CD4-positive, alpha-beta T cell treated with Interferon gamma for 1 hour (primary cell): Measurements from ENCODE around the gene TIMMDC1.
A peak's percentile ranks its signal among the peaks of the same experiment; 100 is the strongest.

ENCODE experiments used
- DNase-seq: peaks from one replicate; pipeline ENCODE4 v3.0.0-alpha.2; 2020

Gene TIMMDC1, protein sequence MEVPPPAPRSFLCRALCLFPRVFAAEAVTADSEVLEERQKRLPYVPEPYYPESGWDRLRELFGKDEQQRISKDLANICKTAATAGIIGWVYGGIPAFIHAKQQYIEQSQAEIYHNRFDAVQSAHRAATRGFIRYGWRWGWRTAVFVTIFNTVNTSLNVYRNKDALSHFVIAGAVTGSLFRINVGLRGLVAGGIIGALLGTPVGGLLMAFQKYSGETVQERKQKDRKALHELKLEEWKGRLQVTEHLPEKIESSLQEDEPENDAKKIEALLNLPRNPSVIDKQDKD

GRCh38 chr3:119498186-119499011 lies at the start of gene TIMMDC1:
Gene TIMMDC1 (plus strand): TSS chr3:119498547. CDS start chr3:119498734, 187 bp downstream.
- peak; percentile 97 for DNase-seq

GRCh38 chr3:119453822-119454221 lies 44.5 kb upstream of the TIMMDC1 start:
- no peak for DNase-seq

- no peak for DNase-seq
Observed at GRCh38 chr3:119456469-119456868, 41.9 kb upstream of the TIMMDC1 start.

DNA sequence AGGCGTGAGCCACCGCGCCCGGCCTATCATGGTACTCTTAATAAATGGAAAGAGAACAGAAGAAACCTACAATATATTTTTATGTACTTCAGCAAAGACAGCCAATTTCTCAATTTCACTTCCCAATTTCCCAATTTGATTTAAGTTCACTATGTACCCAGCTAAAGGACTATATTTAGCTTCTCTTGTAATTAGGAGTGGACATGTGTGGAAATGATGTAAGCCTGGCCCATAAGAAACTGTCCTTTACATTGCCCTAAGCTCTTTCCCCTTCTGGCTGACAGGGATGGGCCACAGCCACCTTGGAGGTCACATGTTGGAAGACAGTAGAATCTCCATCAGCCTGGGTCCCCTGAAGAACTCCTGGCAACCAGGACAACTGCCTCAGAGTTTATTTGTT lies 41.1 kb upstream of the TIMMDC1 start:
- DNase-seq, result no peak

- DNase-seq, result peak; percentile 99
Observed at GRCh38 chr3:119463171-119464169, 34.9 kb upstream of the TIMMDC1 start, which contains the start of gene TMEM39A. Gene TMEM39A (minus strand): TSS chr3:119463615. CDS start chr3:119462074, 1,541 bp downstream.

GRCh38 chr3:119468041-119468440 lies 30.3 kb upstream of the TIMMDC1 start:
- DNase-seq, result no peak

DNA sequence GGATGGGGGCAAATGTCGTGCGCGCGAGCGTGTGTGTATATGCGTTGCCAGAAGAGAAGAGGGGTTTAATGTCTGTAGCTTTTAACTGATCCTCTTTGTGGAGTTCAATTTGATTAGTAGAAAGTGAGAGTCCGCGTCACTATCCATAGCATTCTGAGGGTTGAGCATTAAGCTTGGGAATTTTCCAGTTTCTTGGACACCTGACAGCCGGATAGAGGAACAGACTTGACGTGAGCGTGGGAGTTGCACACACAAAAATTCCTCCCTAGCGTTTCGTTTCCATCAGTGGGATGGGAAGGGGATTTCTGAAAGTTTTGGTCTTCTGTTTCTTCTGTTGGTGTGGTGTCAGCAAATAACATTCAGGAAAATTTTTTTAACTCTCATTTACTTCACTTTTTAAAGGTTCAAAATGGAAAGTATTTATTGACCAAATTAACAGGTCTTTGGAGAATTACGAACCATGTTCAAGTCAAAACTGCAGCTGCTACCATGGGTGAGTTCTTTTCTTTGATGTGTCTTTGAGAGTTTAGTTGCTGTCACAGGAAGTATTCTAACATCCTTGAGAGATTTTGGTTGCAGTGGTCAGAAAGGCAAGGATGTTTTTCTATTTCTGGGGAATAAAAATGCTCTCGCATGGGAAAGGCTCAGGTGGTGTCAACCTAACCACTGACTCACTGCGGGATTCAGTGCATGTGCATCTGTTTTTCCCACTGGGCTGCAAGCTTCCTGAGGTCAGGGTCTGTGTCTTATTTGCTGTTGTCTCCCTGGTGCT lies 28.7 kb upstream of the TIMMDC1 start:
- no peak for DNase-seq

GRCh38 chr3:119470866-119471265 lies 27.5 kb upstream of the TIMMDC1 start:
- DNase-seq, result no peak

- no peak for DNase-seq
Observed at GRCh38 chr3:119481079-119481478, 17.3 kb upstream of the TIMMDC1 start.

DNA sequence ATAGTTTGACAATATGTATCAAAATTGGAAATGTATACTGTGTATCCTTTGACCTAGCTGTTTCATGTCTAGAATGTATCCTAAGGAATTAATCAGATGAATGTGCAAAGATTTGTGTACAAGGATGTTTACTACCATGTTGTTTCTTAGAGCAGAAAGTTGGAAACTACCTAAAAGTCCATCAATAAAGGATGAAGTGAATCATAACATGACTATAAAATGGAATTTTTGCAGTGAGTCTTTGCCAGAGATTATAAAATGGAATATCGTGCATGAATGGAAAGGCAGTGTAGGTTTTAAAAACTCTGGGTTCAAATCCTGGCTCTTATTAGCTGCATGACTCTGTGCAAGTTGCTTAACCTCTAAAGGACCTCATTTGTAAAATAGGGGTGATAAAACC lies 15.2 kb upstream of the TIMMDC1 start:
- DNase-seq, result no peak

- no peak for DNase-seq
Observed at GRCh38 chr3:119485563-119485962, 12.8 kb upstream of the TIMMDC1 start.

DNA sequence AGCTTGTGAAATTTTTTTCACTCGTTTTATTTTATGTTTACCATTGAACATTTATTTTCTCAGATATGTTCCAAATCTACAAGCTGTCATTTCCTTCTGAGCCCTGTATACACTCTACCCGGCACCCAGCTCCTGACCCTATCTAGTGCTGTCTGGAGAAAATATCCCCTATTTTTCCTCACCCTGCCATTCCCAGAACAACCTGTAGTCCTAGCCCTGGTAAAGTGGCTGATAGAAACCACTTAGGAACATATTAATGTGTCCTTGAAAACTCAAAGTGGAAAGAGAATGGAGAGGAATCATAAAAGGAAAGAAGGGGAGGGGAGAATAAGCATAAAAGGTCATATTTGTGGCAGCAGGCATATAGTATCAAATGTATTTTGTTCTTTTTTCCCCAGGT lies 8.2 kb upstream of the TIMMDC1 start:
- DNase-seq, result no peak

- DNase-seq, result no peak
Observed at GRCh38 chr3:119492128-119492527, 6.2 kb upstream of the TIMMDC1 start.

GRCh38 chr3:119492810-119493209 lies 5.5 kb upstream of the TIMMDC1 start:
- no peak for DNase-seq

DNA sequence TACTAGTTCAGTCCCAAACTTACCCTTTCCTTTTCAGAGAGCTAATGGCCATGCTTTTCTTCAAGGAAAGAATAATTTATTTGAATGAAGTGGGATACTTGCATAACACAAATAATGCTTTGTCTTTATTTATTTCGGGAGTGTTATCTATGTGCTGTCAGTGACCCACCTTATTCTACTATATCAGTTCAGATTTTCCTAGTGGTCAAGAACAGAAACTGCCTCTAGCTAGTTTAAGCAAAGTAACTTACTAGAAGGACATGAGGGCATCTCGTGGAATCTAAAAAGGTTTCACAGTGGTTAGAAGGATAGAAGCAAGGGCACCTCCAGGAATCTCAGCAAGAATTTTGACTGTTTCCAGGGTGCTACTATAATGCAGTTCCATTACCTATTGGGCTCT lies 3.8 kb upstream of the TIMMDC1 start:
- DNase-seq, result no peak

- no peak for DNase-seq
Observed at GRCh38 chr3:119497820-119498185, 544 bp upstream of the TIMMDC1 start.

DNA sequence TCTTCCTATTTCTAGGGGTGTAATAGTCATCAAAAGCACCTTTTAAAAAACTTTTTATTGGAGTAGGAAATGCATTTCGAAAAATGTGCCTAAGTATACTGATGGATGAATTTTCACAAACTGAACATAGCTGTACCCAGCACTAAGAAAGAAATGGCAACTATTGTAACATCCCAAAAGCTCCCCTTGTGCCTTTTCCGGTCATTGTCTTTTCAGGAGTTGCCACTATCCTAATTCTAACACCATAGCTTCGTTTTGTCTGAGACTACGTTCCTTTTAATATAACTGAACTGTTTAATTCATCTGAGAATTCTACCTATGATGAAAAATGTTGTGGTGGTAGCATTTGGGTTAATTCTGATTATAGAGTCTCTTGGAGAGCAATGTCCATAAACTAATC lies 1.9 kb downstream of the TIMMDC1 start:
- DNase-seq, result no peak

DNA sequence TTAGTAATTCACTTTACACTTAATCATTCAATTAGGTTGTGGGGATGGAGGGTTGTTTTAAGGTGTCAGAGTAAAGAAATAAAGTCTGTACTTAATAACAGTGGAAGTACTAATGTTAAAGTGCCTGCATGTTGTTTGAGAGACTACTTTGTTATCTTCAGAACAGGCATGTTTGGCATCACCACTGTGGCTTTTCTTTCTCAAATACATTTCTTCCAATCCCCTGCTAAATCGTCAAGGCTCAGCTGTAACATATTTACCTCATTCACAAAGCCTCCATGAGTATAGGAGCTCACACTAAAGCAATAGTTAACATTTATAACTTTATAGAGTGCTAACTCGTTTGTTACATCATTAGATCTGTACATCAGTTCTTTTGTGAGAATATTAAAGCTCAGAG lies 2.6 kb downstream of the TIMMDC1 start:
- no peak for DNase-seq

- no peak for DNase-seq
Observed at GRCh38 chr3:119506631-119507030, 8.3 kb downstream of the TIMMDC1 start.

DNA sequence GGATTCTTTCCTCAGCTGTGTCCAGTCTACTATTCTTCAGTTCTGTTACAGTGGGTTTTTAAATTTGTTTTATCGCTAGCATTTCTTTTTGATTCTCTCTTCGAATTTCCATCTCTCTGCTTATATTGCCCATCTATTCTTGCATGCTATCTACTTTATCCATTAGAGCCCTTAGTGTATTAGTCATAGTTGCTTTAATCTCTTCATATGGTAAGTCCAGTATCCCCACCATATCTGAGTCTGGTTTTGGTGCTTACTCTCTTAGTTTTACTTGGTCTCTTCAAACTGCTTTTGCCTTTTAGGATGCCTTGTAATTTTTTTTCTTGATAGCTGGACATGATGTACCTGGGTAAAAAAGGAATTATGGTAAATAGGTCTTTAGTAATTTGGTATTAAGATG lies 9.1 kb downstream of the TIMMDC1 start:
- DNase-seq, result no peak

DNA sequence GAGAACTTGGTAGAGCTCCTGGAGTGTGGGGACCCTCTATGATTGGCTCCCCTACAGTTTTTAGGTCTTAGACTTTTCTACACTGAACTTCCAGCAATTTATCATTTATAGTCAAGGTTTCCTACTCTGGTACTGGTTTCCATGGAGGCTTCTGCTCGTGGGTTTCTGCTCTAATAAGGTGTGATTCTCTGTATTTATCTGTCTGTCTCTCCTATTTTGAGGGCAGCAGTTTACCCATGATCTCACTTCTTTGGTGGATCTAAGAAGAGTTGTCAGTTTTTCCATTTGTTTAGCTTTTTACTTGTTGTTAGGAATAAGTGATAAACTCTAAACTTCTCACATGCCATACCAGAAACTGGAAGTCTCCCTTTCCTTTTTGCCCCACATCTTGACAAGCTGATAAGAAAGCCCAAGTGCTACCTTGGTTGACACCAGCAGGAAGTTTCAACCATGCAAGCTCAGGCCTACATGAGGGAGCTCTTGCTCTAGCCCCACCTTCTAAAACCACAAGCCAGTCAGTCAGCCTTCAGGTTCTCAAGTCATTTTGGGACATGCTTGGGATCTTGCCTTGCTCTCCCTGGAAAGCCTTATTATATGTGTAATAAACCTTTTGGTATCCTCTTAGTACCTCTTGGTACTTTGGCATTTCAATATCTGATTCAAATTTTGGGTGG lies 10.0 kb downstream of the TIMMDC1 start:
- no peak for DNase-seq

DNA sequence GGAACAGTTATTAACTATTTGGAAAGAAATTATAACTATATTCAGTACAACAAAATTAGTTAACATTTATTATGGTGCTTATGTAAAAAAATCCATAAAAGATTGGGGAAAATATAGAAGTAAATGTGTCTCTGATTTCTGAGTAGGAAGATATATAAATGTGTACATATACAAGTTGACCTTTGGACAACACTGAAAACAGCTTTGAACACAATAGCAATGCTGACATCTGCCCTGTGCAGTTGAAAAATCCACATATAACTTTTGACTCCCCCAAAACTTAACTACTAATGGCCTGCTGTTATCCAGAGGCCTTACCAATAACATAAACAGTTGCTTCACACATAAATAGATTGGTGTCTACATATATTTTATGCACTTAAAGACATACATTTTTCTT lies 12.3 kb downstream of the TIMMDC1 start:
- DNase-seq, result no peak
